Measurements from ENCODE around the gene OGN.
A peak's percentile ranks its signal among the peaks of the same experiment; 100 is the strongest.

Gene OGN

GRCh38 chr9:92342825-92343488 is 61.4 kb downstream of the OGN start:
- DNase-seq = peak in 1 of 2 experiments; percentile 11

DNA sequence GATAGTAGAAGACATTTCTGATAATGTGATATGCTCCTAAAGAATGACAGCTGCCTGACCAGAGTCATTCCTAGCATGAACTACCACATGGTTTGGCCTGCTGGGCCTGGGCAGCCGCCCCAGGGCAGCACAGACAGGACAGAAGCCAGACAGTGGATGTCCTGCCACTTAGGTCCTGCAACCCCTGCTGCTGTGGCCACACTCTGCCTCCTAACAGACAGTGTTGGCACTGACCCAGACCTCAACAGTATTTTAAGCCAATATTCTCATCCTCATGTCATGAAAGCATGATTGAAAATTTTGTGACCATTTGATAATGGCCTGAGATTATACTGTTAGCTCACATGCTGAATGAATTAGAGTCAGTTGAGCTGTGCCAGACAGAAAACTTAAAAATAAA is 62.8 kb downstream of the OGN start:
- DNase-seq = no peak

DNA sequence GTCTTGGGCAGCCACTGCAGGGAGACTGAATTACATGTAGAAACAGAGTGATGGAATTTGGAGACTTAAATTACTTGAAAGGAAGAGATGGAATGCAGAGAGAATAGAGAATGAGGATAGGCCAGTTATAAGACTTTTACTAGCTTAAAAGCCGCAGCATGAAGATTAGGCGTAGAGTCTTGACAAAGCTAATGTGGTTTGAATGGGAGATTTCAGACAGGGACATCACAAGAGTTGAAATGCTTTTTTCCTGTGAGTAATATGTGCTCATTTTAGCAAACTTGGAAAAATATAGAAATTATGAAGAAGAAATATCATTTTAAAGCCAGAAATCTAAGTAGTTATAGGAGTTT is 71.1 kb downstream of the OGN start:
- no peak for DNase-seq

Data from NCI-H524 (cell line).